Measurements from ENCODE around the gene CXCL8. TPM values are rescaled to one million over a fixed set of nuclear protein-coding genes. Genes with fewer than 3 reads are reported as not detected.
A peak's percentile ranks its signal among the peaks of the same experiment; 100 is the strongest.

The CXCL8 gene
- total RNA-seq, 1 donor from 2014 or later = 0.49 TPM

- no peak for DNase-seq (ENCODE audit: extremely low spot score in 2 of 2)
- intact Hi-C loops (cut with DNase I) = no loop called here
- Histone ChIP-seq H3K9me3 (no peaks in the 10 kb centered on the region), H3K4me1 (peaks cover 2% of the 10 kb centered on the region), H3K36me3 (no peaks in the 10 kb centered on the region), H3K4me3 (no peak overlapping the region), H3K27ac (no peak overlapping the region), H3K27me3 (no peaks in the 10 kb centered on the region)
- TF ChIP-seq POLR2AphosphoS5 (IDR thresholded peaks at IDR 0.05; ENCODE audit: insufficient read depth in 1 of 2, low read depth in 1 of 2) (no peak), CTCF (IDR thresholded peaks at IDR 0.05) (no peak), POLR2A (IDR thresholded peaks at IDR 0.05) (no peak)
These were observed 16.4 kb upstream of the CXCL8 start for GRCh38 chr4:73723928-73724327.

- H3K27ac ChIP-seq = no peak overlapping the region
- TF ChIP-seq POLR2AphosphoS5 (IDR thresholded peaks at IDR 0.05; ENCODE audit: insufficient read depth in 1 of 2, low read depth in 1 of 2) (no peak), CTCF (IDR thresholded peaks at IDR 0.05) (no peak), POLR2A (IDR thresholded peaks at IDR 0.05) (no peak)
- H3K27me3 ChIP-seq = no peaks in the 10 kb centered on the region
- no peaks in the 10 kb centered on the region for H3K36me3 ChIP-seq
- H3K4me3 ChIP-seq = no peak overlapping the region
- intact Hi-C loops (cut with DNase I) = no loop called here
- no peaks in the 10 kb centered on the region for H3K9me3 ChIP-seq
- no peak for DNase-seq (ENCODE audit: extremely low spot score in 2 of 2)
- H3K4me1 ChIP-seq = peaks cover 10% of the 10 kb centered on the region
These were observed 14.9 kb upstream of the CXCL8 start for GRCh38 chr4:73725510-73725909.

- Histone ChIP-seq H3K27ac (no peak overlapping the region), H3K36me3 (no peaks in the 10 kb centered on the region), H3K27me3 (no peaks in the 10 kb centered on the region), H3K9me3 (no peaks in the 10 kb centered on the region), H3K4me1 (peaks cover 14% of the 10 kb centered on the region), H3K4me3 (no peak overlapping the region)
- no peak for DNase-seq (ENCODE audit: extremely low spot score in 2 of 2)
- intact Hi-C loops (cut with DNase I) = no loop called here
- no peak for TF ChIP-seq POLR2A (IDR thresholded peaks at IDR 0.05)
- peak in 1 of 2 donors; percentile 10 for TF ChIP-seq POLR2AphosphoS5 (IDR thresholded peaks at IDR 0.05; ENCODE audit: insufficient read depth in 1 of 2, low read depth in 1 of 2)
- TF ChIP-seq CTCF (IDR thresholded peaks at IDR 0.05) = no peak
These were observed 14.4 kb upstream of the CXCL8 start for GRCh38 chr4:73725985-73726384.

GRCh38 chr4:73727685-73728084 lies 12.7 kb upstream of the CXCL8 start:
- intact Hi-C loops (cut with DNase I) = no loop called here
- no peaks in the 10 kb centered on the region for H3K36me3 ChIP-seq
- H3K4me1 ChIP-seq = peaks cover 17% of the 10 kb centered on the region
- H3K27me3 ChIP-seq = no peaks in the 10 kb centered on the region
- no peaks in the 10 kb centered on the region for H3K9me3 ChIP-seq
- TF ChIP-seq POLR2AphosphoS5 (IDR thresholded peaks at IDR 0.05; ENCODE audit: insufficient read depth in 1 of 2, low read depth in 1 of 2) (no peak), POLR2A (IDR thresholded peaks at IDR 0.05) (no peak)
- no peak for DNase-seq (ENCODE audit: extremely low spot score in 2 of 2)
- no peak overlapping the region for H3K4me3 ChIP-seq
- no peak overlapping the region for H3K27ac ChIP-seq

- Histone ChIP-seq H3K36me3 (no peaks in the 10 kb centered on the region), H3K27ac (no peak overlapping the region), H3K4me3 (no peak overlapping the region), H3K9me3 (no peaks in the 10 kb centered on the region), H3K4me1 (peaks cover 17% of the 10 kb centered on the region), H3K27me3 (no peaks in the 10 kb centered on the region)
- DNase-seq (ENCODE audit: extremely low spot score in 2 of 2) = no peak
- intact Hi-C loops (cut with DNase I) = no loop called here
- no peak for TF ChIP-seq POLR2AphosphoS5 (IDR thresholded peaks at IDR 0.05; ENCODE audit: insufficient read depth in 1 of 2, low read depth in 1 of 2)
These were observed 12.2 kb upstream of the CXCL8 start for GRCh38 chr4:73728091-73728741.

GRCh38 chr4:73729534-73730165 lies 10.7 kb upstream of the CXCL8 start:
- no peak for TF ChIP-seq POLR2AphosphoS5 (IDR thresholded peaks at IDR 0.05; ENCODE audit: insufficient read depth in 1 of 2, low read depth in 1 of 2)
- peak; percentile 19 to 75 (median 65) for TF ChIP-seq CTCF (IDR thresholded peaks at IDR 0.05)
- H3K36me3 ChIP-seq = no peaks in the 10 kb centered on the region
- peaks cover 23% of the 10 kb centered on the region for H3K4me1 ChIP-seq
- intact Hi-C loops (cut with DNase I) = no loop called here
- no peaks in the 10 kb centered on the region for H3K27me3 ChIP-seq
- no peaks in the 10 kb centered on the region for H3K9me3 ChIP-seq
- H3K4me3 ChIP-seq = no peak overlapping the region
- no peak for DNase-seq (ENCODE audit: extremely low spot score in 2 of 2)
- H3K27ac ChIP-seq = peak overlapping the region; percentile 36
